K562 treated with DMSO at 1 percent for 48 hours (cell line): ENCODE results near the gene MYO1E. TPM values are rescaled to one million over a fixed set of nuclear protein-coding genes. Genes with fewer than 3 reads are reported as not detected.

Experiments
- total RNA-seq: library from RNA; unstranded; fragments of 300-600 nt; gene quantifications from 2 replicates; pipeline ENCODE4 v1.2.3, GENCODE V29; 2022; ENCODE audit warnings: low replicate concordance; ENCODE audit errors: extremely low read depth

The MYO1E gene
- not detected in 2 replicates for total RNA-seq

GRCh38 chr15:59372352-59373211 is at the start of gene MYO1E:
Gene MYO1E, minus strand, starts transcription at chr15:59372871. Its CDS starts 371 bp downstream, at chr15:59372500.

GRCh38 chr15:59206623-59207183 is 166.0 kb downstream of the MYO1E start, which contains the start of gene LDHAL6B:
Gene LDHAL6B, plus strand, starts transcription at chr15:59206843. Its CDS starts 98 bp downstream, at chr15:59206941.

GRCh38 chr15:59104912-59105732 is 267.5 kb downstream of the MYO1E start, which contains the start of gene CCNB2:
Gene CCNB2, plus strand, starts transcription at chr15:59105146. Its CDS starts 123 bp downstream, at chr15:59105269.

Other genes with a start within 250 kb of the MYO1E start
- gene LDHAL6B, start 166.0 kb downstream of the MYO1E start, total RNA-seq, result not detected in 2 replicates
- not detected in 2 replicates for gene FAM81A, start 65.3 kb upstream of the MYO1E start, total RNA-seq
- not detected in 2 replicates for gene GCNT3, start 238.9 kb upstream of the MYO1E start, total RNA-seq